SK-N-SH (cell line): ENCODE data around the gene KCND3. TPM values are rescaled to one million over a fixed set of nuclear protein-coding genes. Genes with fewer than 3 reads are reported as not detected.

Source experiments
- CTCF ChIA-PET: fragments of 300-600, 350-600 bp; formaldehyde crosslinking; extraction: SDS; loops from one replicate; lab custom pipeline; 2021; lab: Yijun Ruan, JAX
- POLR2A ChIA-PET: fragments of 350-600 bp; sonication (Branson Sonifier 250); formaldehyde crosslinking; extraction: SDS; loops from one replicate; lab custom pipeline; 2020; ENCODE audit warnings: antibody characterized with exemption, inconsistent platforms; lab: Yijun Ruan, JAX
- DNase-seq: peaks from one replicate; pipeline ENCODE4 v3.0.0; 2012
- H2AFZ ChIP-seq: fragments of 200-600 bp; sonication (generic); 2 replicates; pipeline ENCODE4 v1.8.1; 2016; ENCODE audit warnings: antibody characterized with exemption, mild to moderate bottlenecking, low read depth
- H3F3A ChIP-seq: fragments of 200-600 bp; sonication (generic); replicated peaks from 2 replicates; pipeline ENCODE3; 2016; ENCODE audit warnings: antibody characterized with exemption, mild to moderate bottlenecking; ENCODE audit not compliant: insufficient read depth
- H3K27ac ChIP-seq, 2 experiments: fragments of 200-500 bp in 1 of 2; fragments of 200-600 bp in 1 of 2; sonication (Bioruptor generic) in 1 of 2; sonication (generic), shearing (Covaris generic) in 1 of 2; 2 replicates each; pipeline versions ENCODE4 v1.5.1 to v1.6.1; 2014 to 2016; ENCODE audit warnings: low read depth in 2 of 2, inconsistent platforms in 1 of 2, low read length in 1 of 2, mild to moderate bottlenecking in 1 of 2, mixed read lengths in 1 of 2
- H3K27me3 ChIP-seq: fragments of 200-600 bp; sonication (generic), shearing (Covaris generic); 2 replicates; pipeline ENCODE4 v1.6.1; 2016; ENCODE audit warnings: mixed run types; ENCODE audit not compliant: insufficient read depth
- H3K36me3 ChIP-seq, 2 experiments: fragments of 200-500 bp in 1 of 2; fragments of 200-600 bp in 1 of 2; sonication (Bioruptor generic) in 1 of 2; sonication (generic) in 1 of 2; replicated peaks in 1 of 2; 2 replicates each; pipeline versions ENCODE3 to v1.5.1; 2014 to 2016; ENCODE audit warnings: low read length in 1 of 2, mild to moderate bottlenecking in 1 of 2; ENCODE audit not compliant: insufficient read depth in 2 of 2, control insufficient read depth in 1 of 2
- H3K4me1 ChIP-seq, 2 experiments: fragments of 200-500 bp in 1 of 2; fragments of 200-600 bp in 1 of 2; sonication (Bioruptor generic) in 1 of 2; sonication (generic), shearing (Covaris generic) in 1 of 2; 2 replicates each; pipeline versions ENCODE4 v1.5.1 to v1.6.1; 2014 to 2016; ENCODE audit warnings: low read depth in 1 of 2, low read length in 1 of 2, mixed run types in 1 of 2; ENCODE audit not compliant: insufficient read depth in 2 of 2, control insufficient read depth in 1 of 2
- H3K4me2 ChIP-seq: fragments of 200-600 bp; sonication (generic), shearing (Covaris generic); 2 replicates; pipeline ENCODE4 v1.6.1; 2017; ENCODE audit warnings: mixed run types
- H3K4me3 ChIP-seq, 2 experiments: fragments of 200-500 bp in 1 of 2; fragments of 200-600 bp in 1 of 2; sonication (Bioruptor generic) in 1 of 2; sonication (generic), shearing (Covaris generic) in 1 of 2; 2 replicates each; pipeline versions ENCODE4 v1.5.1 to v1.8.1; 2014 to 2016; ENCODE audit warnings: low read depth in 2 of 2, inconsistent platforms in 1 of 2, low read length in 1 of 2, mild to moderate bottlenecking in 1 of 2, mixed read lengths in 1 of 2, moderate library complexity in 1 of 2
- H3K79me2 ChIP-seq: fragments of 200-600 bp; sonication (generic); 2 replicates; pipeline ENCODE4 v1.8.1; 2017; ENCODE audit warnings: mild to moderate bottlenecking; ENCODE audit not compliant: insufficient read depth
- H3K9ac ChIP-seq: fragments of 200-600 bp; sonication (generic); 2 replicates; pipeline ENCODE4 v1.6.1; 2017; ENCODE audit warnings: mixed run types
- H3K9me2 ChIP-seq: fragments of 200-600 bp; sonication (generic); 2 replicates; pipeline ENCODE4 v1.6.1; 2017; ENCODE audit warnings: mixed run types
- H3K9me3 ChIP-seq: fragments of 200-600 bp; sonication (generic); 2 replicates; pipeline ENCODE4 v1.6.1; 2017; ENCODE audit warnings: mixed run types, mild to moderate bottlenecking, moderate library complexity
- H4K20me1 ChIP-seq: fragments of 200-600 bp; sonication (generic); 2 replicates; pipeline ENCODE4 v1.6.1; 2017; ENCODE audit warnings: mild to moderate bottlenecking, mixed run types; ENCODE audit not compliant: insufficient read depth
- CHD2 ChIP-seq: fragments of 150-350 bp; IDR thresholded peaks from 2 replicates; pipeline ENCODE4 v1.6.1; 2018; ENCODE audit warnings: low read length; ENCODE audit not compliant: partially characterized antibody
- EZH2phosphoT487 ChIP-seq: fragments of 200-600 bp; sonication (generic); IDR thresholded peaks from 2 replicates; pipeline ENCODE4 v1.6.1; 2017; ENCODE audit warnings: low read depth, mixed run types, mild to moderate bottlenecking, antibody characterized with exemption, moderate library complexity, borderline replicate concordance
- FOXM1 ChIP-seq: IDR thresholded peaks from 2 replicates; pipeline ENCODE4 v1.4.0; 2012; ENCODE audit warnings: low read depth, mild to moderate bottlenecking
- GABPA ChIP-seq: IDR thresholded peaks from 2 replicates; pipeline ENCODE4 v1.4.0; 2012; ENCODE audit warnings: low read depth, mild to moderate bottlenecking
- JUND ChIP-seq: IDR thresholded peaks from 2 replicates; pipeline ENCODE4 v1.4.0; 2012
- NFIC ChIP-seq: IDR thresholded peaks from 2 replicates; pipeline ENCODE4 v1.4.0; 2012; ENCODE audit warnings: borderline replicate concordance
- RCOR1 ChIP-seq: fragments of 150-350 bp; IDR thresholded peaks from 2 replicates; pipeline ENCODE4 v1.6.1; 2017; ENCODE audit warnings: antibody characterized with exemption, low read length
- SIN3A ChIP-seq: IDR thresholded peaks from 2 replicates; pipeline ENCODE4 v1.6.1; 2012; ENCODE audit warnings: low read depth, mild to moderate bottlenecking, low read length, moderate library complexity, borderline replicate concordance
- SMC3 ChIP-seq: IDR thresholded peaks from 2 replicates; pipeline ENCODE4 v1.6.1; 2012; ENCODE audit warnings: low read depth, low read length, improper control_type of control experiment
- TEAD4 ChIP-seq: IDR thresholded peaks from 2 replicates; pipeline ENCODE4 v1.4.0; 2012; ENCODE audit warnings: mild to moderate bottlenecking, borderline replicate concordance; ENCODE audit not compliant: insufficient read depth
- WGBS: methylation state at CpG from one replicate; pipeline ENCODE4 v1.1.6; 2017; ENCODE audit warnings: low lambda C conversion rate; 5-methylcytosine and 5-hydroxymethylcytosine counted together
- polyA plus RNA-seq, 3 experiments: library from polyadenylated mRNA; depleted of rRNA; stranded (reverse); fragments of >200 nt; gene quantifications; 2 replicates each; pipeline ENCODE4 v1.2.3, GENCODE V29; 2012
- TF ChIP-seq, protein P1 (sequence below): IDR thresholded peaks from 2 replicates; pipeline ENCODE4; 2012
- TF ChIP-seq, protein P2 (sequence below): fragments of 150-350 bp; IDR thresholded peaks from 2 replicates; pipeline ENCODE4 v1.6.1; 2016; ENCODE audit warnings: mild to moderate bottlenecking, low read depth, low read length
- TF ChIP-seq, protein P3 (sequence below): IDR thresholded peaks from 2 replicates; pipeline ENCODE4 v1.4.0; 2012; ENCODE audit warnings: low read depth
- TF ChIP-seq, protein P4 (sequence below): IDR thresholded peaks from 2 replicates; pipeline ENCODE4 v1.4.0; 2012; ENCODE audit warnings: low read depth, borderline replicate concordance
- TF ChIP-seq, protein P5 (sequence below): IDR thresholded peaks from 2 replicates; pipeline ENCODE4 v1.6.1; 2012; ENCODE audit warnings: mild to moderate bottlenecking, low read depth, low read length, moderate library complexity
- TF ChIP-seq, protein P6 (sequence below): IDR thresholded peaks from 2 replicates; pipeline ENCODE4 v1.4.0; 2012; ENCODE audit warnings: low read depth, borderline replicate concordance

Gene KCND3
- polyA plus RNA-seq, 1 of the 3 experiments (the other 2 are of a cell fraction): not detected

DNA sequence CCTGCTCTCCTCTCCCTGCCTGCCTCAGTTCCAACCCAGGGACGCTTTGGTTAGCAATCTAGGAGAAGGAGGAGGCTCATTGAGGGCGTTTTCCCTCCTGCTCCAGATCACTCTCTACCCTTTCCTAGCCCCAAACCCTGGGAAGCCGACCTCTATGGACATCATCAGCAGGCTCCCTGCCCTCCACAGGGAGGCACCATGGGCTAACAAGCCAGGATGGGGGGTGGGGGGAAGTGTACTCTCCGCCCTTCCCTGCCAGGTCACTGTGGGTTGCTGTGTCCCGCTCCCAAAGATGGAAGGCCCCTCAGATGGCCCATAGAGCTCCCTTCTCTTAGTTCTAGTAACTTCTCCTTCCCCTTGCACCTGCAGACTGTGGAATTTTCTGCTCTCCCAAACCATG lies 35.7 kb downstream of the KCND3 start:
- H3K9ac ChIP-seq: no peak overlapping the region

More for the DNA sequence above, 35.7 kb downstream of the KCND3 start:
- Histone ChIP-seq H2AFZ (no peak overlapping the region), H4K20me1 (no peaks in the 10 kb centered on the region), H3K4me1 (peaks cover 0 to 1% of the 10 kb centered on the region in 2 experiments; a peak in 1 of 4 replicates), H3K9me3 (no peaks in the 10 kb centered on the region), H3F3A (no peaks in the 10 kb centered on the region), H3K27ac (no peak overlapping the region), H3K4me2 (no peak overlapping the region), H3K4me3 (no peak overlapping the region), H3K36me3 (no peaks in the 10 kb centered on the region), H3K79me2 (no peaks in the 10 kb centered on the region), H3K27me3 (no peaks in the 10 kb centered on the region; the same call in 1 of the 2 replicates), H3K9me2 (no peaks in the 10 kb centered on the region)
- ChIA-PET POLR2A (no interaction called here), CTCF (no interaction called here)
- 24% methylated on average over 5 of the region's 5 CpGs for WGBS
- no peak for TF ChIP-seq TEAD4
- no peak for TF ChIP-seq FOXM1
- no peak for TF ChIP-seq CHD2
- TF ChIP-seq, protein P1, sequence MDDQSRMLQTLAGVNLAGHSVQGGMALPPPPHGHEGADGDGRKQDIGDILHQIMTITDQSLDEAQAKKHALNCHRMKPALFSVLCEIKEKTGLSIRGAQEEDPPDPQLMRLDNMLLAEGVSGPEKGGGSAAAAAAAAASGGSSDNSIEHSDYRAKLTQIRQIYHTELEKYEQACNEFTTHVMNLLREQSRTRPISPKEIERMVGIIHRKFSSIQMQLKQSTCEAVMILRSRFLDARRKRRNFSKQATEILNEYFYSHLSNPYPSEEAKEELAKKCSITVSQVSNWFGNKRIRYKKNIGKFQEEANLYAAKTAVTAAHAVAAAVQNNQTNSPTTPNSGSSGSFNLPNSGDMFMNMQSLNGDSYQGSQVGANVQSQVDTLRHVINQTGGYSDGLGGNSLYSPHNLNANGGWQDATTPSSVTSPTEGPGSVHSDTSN: no peak
- TF ChIP-seq GABPA: no peak
- no peak for TF ChIP-seq SIN3A
- TF ChIP-seq RCOR1: no peak
- TF ChIP-seq, protein P2, sequence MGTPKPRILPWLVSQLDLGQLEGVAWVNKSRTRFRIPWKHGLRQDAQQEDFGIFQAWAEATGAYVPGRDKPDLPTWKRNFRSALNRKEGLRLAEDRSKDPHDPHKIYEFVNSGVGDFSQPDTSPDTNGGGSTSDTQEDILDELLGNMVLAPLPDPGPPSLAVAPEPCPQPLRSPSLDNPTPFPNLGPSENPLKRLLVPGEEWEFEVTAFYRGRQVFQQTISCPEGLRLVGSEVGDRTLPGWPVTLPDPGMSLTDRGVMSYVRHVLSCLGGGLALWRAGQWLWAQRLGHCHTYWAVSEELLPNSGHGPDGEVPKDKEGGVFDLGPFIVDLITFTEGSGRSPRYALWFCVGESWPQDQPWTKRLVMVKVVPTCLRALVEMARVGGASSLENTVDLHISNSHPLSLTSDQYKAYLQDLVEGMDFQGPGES: no peak
- TF ChIP-seq, protein P3, sequence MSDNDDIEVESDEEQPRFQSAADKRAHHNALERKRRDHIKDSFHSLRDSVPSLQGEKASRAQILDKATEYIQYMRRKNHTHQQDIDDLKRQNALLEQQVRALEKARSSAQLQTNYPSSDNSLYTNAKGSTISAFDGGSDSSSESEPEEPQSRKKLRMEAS: no peak
- no peak for TF ChIP-seq EZH2phosphoT487
- no peak for TF ChIP-seq JUND
- no peak for TF ChIP-seq SMC3
- TF ChIP-seq NFIC: no peak
- TF ChIP-seq, protein P4, sequence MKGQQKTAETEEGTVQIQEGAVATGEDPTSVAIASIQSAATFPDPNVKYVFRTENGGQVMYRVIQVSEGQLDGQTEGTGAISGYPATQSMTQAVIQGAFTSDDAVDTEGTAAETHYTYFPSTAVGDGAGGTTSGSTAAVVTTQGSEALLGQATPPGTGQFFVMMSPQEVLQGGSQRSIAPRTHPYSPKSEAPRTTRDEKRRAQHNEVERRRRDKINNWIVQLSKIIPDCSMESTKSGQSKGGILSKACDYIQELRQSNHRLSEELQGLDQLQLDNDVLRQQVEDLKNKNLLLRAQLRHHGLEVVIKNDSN: no peak
- TF ChIP-seq, protein P5, sequence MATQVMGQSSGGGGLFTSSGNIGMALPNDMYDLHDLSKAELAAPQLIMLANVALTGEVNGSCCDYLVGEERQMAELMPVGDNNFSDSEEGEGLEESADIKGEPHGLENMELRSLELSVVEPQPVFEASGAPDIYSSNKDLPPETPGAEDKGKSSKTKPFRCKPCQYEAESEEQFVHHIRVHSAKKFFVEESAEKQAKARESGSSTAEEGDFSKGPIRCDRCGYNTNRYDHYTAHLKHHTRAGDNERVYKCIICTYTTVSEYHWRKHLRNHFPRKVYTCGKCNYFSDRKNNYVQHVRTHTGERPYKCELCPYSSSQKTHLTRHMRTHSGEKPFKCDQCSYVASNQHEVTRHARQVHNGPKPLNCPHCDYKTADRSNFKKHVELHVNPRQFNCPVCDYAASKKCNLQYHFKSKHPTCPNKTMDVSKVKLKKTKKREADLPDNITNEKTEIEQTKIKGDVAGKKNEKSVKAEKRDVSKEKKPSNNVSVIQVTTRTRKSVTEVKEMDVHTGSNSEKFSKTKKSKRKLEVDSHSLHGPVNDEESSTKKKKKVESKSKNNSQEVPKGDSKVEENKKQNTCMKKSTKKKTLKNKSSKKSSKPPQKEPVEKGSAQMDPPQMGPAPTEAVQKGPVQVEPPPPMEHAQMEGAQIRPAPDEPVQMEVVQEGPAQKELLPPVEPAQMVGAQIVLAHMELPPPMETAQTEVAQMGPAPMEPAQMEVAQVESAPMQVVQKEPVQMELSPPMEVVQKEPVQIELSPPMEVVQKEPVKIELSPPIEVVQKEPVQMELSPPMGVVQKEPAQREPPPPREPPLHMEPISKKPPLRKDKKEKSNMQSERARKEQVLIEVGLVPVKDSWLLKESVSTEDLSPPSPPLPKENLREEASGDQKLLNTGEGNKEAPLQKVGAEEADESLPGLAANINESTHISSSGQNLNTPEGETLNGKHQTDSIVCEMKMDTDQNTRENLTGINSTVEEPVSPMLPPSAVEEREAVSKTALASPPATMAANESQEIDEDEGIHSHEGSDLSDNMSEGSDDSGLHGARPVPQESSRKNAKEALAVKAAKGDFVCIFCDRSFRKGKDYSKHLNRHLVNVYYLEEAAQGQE: no peak
- TF ChIP-seq, protein P6, sequence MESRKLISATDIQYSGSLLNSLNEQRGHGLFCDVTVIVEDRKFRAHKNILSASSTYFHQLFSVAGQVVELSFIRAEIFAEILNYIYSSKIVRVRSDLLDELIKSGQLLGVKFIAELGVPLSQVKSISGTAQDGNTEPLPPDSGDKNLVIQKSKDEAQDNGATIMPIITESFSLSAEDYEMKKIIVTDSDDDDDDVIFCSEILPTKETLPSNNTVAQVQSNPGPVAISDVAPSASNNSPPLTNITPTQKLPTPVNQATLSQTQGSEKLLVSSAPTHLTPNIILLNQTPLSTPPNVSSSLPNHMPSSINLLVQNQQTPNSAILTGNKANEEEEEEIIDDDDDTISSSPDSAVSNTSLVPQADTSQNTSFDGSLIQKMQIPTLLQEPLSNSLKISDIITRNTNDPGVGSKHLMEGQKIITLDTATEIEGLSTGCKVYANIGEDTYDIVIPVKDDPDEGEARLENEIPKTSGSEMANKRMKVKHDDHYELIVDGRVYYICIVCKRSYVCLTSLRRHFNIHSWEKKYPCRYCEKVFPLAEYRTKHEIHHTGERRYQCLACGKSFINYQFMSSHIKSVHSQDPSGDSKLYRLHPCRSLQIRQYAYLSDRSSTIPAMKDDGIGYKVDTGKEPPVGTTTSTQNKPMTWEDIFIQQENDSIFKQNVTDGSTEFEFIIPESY: no peak
- no peak for DNase-seq
